Activated CD4-positive, CD25-positive, alpha-beta regulatory T cell (primary cell): ENCODE data around the gene SLC33A1.

Source experiments
- DNase-seq, 4 experiments: peaks; one replicate each; lab custom pipeline; 2025; lab: John Stamatoyannopoulos, UW

SLC33A1 gene

DNA sequence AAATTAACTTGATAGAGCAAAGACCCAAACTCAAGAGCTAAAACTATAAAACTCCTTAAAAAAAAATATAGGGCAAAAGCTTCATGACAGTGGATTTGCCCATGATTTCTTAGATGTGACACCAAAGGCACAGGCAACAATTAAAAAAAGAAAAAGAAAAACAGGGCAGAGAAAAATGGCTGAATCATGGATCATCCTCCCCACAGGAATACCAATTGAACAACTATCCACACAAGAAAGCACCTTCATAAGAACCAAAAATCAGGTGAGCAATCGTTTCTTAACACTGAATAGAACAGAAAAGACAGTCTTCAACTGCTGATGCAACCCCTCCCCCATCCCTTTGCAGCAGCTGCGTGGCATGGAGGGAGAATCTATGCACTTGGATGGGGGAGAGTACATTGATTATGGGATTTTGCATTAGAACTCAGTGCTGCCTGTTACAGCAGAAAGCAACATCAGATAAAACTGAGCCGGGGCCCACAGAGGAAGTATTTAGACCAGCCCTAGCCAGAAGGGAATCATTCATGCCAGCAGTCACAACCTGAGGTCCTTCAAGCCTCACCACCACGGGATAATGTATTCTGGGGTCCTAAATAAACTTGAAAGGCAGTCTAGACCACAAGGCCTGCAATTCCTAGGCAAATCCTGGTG is 63.8 kb downstream of the SLC33A1 start:
- no peak for DNase-seq

GRCh38 chr3:155785662-155786295 is 68.4 kb downstream of the SLC33A1 start:
- DNase-seq, result no peak

GRCh38 chr3:155782390-155782953 is 71.8 kb downstream of the SLC33A1 start:
- DNase-seq, result no peak

- DNase-seq, result no peak
Observed at GRCh38 chr3:155780291-155780690, 73.9 kb downstream of the SLC33A1 start.

DNA sequence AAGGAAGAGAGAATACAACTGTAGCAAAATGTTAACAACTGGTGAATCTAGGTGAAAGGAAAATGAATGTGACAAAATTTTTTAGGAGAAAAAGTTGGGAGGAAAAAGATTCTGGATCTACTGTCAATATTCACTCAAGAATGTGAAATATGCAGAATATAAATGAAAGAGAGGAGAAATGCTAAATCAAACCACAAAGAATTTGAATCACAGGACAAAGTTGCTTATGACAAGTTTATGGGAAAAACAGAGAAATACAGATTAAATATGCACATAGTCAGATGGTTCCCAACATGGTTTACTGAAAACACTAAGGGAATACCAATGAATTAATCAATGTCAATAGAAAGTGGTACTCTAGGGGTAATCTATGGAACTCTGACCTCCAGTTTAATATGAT is 75.8 kb downstream of the SLC33A1 start:
- no peak for DNase-seq

GRCh38 chr3:155772801-155773200 is 81.4 kb downstream of the SLC33A1 start:
- no peak for DNase-seq

GRCh38 chr3:155771126-155771525 is 83.1 kb downstream of the SLC33A1 start:
- no peak for DNase-seq
